Small intestine (tissue), 7 donors: ENCODE results near the gene TMEM143. TPM values are rescaled to one million over a fixed set of nuclear protein-coding genes. Genes with fewer than 3 reads are reported as not detected.
"Not testable (repeated sequence)": the region's sequence is repeated elsewhere in the genome, so short reads cannot be mapped to it uniquely, and the experiment has no call there.

ENCODE experiments used
- DNase-seq, 2 donors: peaks; one replicate each; pipeline versions ENCODE4 v3.0.0 to v3.0.0-alpha.2; 2013
- FAIRE-seq: peaks from 2 replicates; lab custom pipeline; 2012; peaks lifted over from hg19 to GRCh38; lab: Jason Lieb, UNC
- H3K27ac ChIP-seq, 3 donors: one replicate each; pipeline ENCODE4 v1.5.1; 2013; ENCODE audit warnings: low read length in 2 of 3, mild to moderate bottlenecking in 2 of 3, control low read depth in 1 of 3, inconsistent platforms in 1 of 3, low read depth in 1 of 3, moderate library complexity in 1 of 3
- H3K27me3 ChIP-seq, 3 donors: one replicate each; pipeline ENCODE4 v1.6.1; 2013; ENCODE audit warnings: low read length in 3 of 3, inconsistent platforms in 1 of 3; ENCODE audit not compliant: control insufficient read depth in 3 of 3, insufficient read depth in 3 of 3
- H3K36me3 ChIP-seq, 3 donors: one replicate each; pipeline ENCODE4 v1.6.1; 2013; ENCODE audit warnings: low read length in 3 of 3, inconsistent platforms in 1 of 3, low read depth in 1 of 3, mild to moderate bottlenecking in 1 of 3, moderate library complexity in 1 of 3; ENCODE audit not compliant: control insufficient read depth in 3 of 3, insufficient read depth in 2 of 3
- H3K4me1 ChIP-seq, 3 donors: one replicate each; pipeline ENCODE4 v1.6.1; 2013; ENCODE audit warnings: low read length in 2 of 3, inconsistent platforms in 1 of 3, low read depth in 1 of 3, mild to moderate bottlenecking in 1 of 3, moderate library complexity in 1 of 3; ENCODE audit not compliant: control insufficient read depth in 3 of 3, insufficient read depth in 2 of 3
- H3K4me3 ChIP-seq, 3 donors: one replicate each; pipeline ENCODE4 v1.5.1; 2013; ENCODE audit warnings: low read length in 3 of 3, control low read depth in 1 of 3, inconsistent platforms in 1 of 3, low read depth in 1 of 3, mild to moderate bottlenecking in 1 of 3, moderate library complexity in 1 of 3
- H3K9me3 ChIP-seq, 2 donors: one replicate each; pipeline ENCODE4 v1.6.1; 2013; ENCODE audit warnings: low read depth in 1 of 2, low read length in 1 of 2; ENCODE audit not compliant: control insufficient read depth in 2 of 2, insufficient read depth in 1 of 2
- WGBS, 3 donors: extraction: QIAGEN DNeasy Blood & Tissue Kit; methylation state at CpG; one replicate each; pipeline ENCODE4 v1.1.7; 2013; 5-methylcytosine and 5-hydroxymethylcytosine counted together
- polyA plus RNA-seq, 4 donors: library from polyadenylated mRNA; stranded (reverse) in 3 of 4; unstranded in 1 of 4; fragments of 200-250 nt in 3 of 4; fragments of 120-200 nt in 1 of 4; gene quantifications; one replicate each; pipeline versions ENCODE4 v1.2.1 to v1.2.3, GENCODE V29; 2013
- donor health status: healthy with polysubstance abuse.
- donor health status: control.
- donor health status: control.
- donor health status: Bipolar disorder and iron deficiency.
- donor health status: healthy.

TMEM143 gene
- polyA plus RNA-seq, 4 donors: 5.9 to 13.2 (median 10.6) TPM

- DNase-seq (no peak), FAIRE-seq (no peak)
- 3 to 5% (median 4%) methylated on average over 36 to 38 of the region's 38 CpGs for WGBS, 3 donors
- Histone ChIP-seq H3K27me3 (peaks cover 5 to 58% (median 22%) of the 10 kb centered on the region in 3 donors), H3K9me3 (no peaks in the 10 kb centered on the region), H3K4me3 (no peak overlapping the region), H3K27ac (no peak overlapping the region), H3K4me1 (peaks cover 0 to 28% (median 5%) of the 10 kb centered on the region in 3 donors), H3K36me3 (peaks cover 0 to under 1% (median 0%) of the 10 kb centered on the region in 3 donors)
These were observed 30.8 kb upstream of the TMEM143 start for GRCh38 chr19:48394331-48395169.

- 1 to 2% (median 1%) methylated on average over 33 to 40 of the region's 40 CpGs for WGBS, 3 donors
- H3K4me1 ChIP-seq: peaks cover 0 to 32% (median 8%) of the 10 kb centered on the region in 3 donors
- H3K9me3 ChIP-seq: no peaks in the 10 kb centered on the region
- H3K27me3 ChIP-seq: peaks cover 5 to 58% (median 22%) of the 10 kb centered on the region in 3 donors
- FAIRE-seq (no peak), DNase-seq (peak in 1 of 2 donors; percentile 47)
- H3K36me3 ChIP-seq: peaks cover 0 to 9% (median 0%) of the 10 kb centered on the region in 3 donors
- no peak within 1 kb of the TSS for H3K4me3 ChIP-seq
- H3K27ac ChIP-seq: no peak within 1 kb of the TSS
These were observed 30.0 kb upstream of the TMEM143 start, which contains the start of gene GRIN2D for GRCh38 chr19:48393559-48394330. GRIN2D (plus strand) TSS chr19:48393668; CDS start chr19:48398393, 4,725 bp downstream.

DNA sequence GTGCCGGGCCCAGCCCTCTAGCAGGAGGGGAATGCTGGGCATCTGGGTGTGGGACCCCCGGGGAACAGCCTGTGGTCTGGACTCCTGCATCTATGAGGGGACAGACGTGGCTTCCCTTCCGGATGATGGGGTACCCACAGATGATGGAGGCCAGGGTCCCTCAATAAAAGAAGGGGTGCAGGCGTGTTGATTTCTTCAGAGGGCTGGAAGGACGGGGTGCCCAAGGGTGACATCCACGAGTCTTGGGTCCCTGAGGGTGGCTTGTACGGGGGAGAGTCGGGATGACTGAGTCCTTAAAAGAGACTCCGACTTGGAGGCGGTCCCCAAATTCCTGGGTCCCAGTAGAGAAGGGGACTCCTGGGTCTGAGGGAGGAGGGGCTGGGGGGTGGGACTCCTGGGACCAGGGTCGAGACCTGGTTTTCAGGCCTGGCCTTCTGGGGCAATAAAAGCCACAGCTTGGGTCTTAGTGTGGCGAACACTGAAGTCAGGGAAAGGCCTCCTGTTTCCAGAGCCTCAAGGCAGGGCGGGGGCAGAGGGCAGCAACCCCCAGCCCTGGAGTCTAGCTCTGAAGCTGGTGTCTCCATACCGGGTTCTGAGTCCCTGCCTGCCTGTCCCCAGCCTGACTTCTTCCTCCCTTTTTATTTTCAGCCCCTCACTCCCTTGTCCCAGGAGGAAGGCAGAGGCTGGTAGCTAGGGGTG lies 29.3 kb upstream of the TMEM143 start:
- DNase-seq: no peak
- H3K4me1 ChIP-seq: peaks cover 0 to 31% (median 8%) of the 10 kb centered on the region in 3 donors
- WGBS, 3 donors: 72 to 81% (median 79%) methylated on average over 13 to 15 of the region's 15 CpGs
- H3K27me3 ChIP-seq: peaks cover 5 to 57% (median 22%) of the 10 kb centered on the region in 3 donors
- peaks cover 0 to 13% (median 0%) of the 10 kb centered on the region in 3 donors for H3K36me3 ChIP-seq
- H3K9me3 ChIP-seq: no peaks in the 10 kb centered on the region
- no peak for FAIRE-seq
- H3K27ac ChIP-seq: no peak overlapping the region
- no peak overlapping the region for H3K4me3 ChIP-seq

GRCh38 chr19:48392006-48392344 lies 28.2 kb upstream of the TMEM143 start:
- FAIRE-seq: not testable (repeated sequence)

GRCh38 chr19:48391100-48392005 lies 27.6 kb upstream of the TMEM143 start, which contains the start of gene KDELR1:
KDELR1 (minus strand) TSS chr19:48391551; CDS start chr19:48391358, 193 bp downstream.
- H3K36me3 ChIP-seq: peaks cover 0 to 26% (median 5%) of the 10 kb centered on the region in 3 donors
- H3K27me3 ChIP-seq: peaks cover 5 to 40% (median 22%) of the 10 kb centered on the region in 3 donors
- FAIRE-seq (no peak), DNase-seq (peak; percentile 82 to 89)
- peak within 1 kb of the TSS; percentile 81 to 88 (median 83) for H3K27ac ChIP-seq
- H3K4me3 ChIP-seq: peak within 1 kb of the TSS; percentile 76 to 96 (median 92)
- H3K9me3 ChIP-seq: no peaks in the 10 kb centered on the region
- H3K4me1 ChIP-seq: peaks cover 0 to 21% (median 6%) of the 10 kb centered on the region in 3 donors
- 2 to 4% (median 3%) methylated on average over 33 to 42 of the region's 42 CpGs for WGBS, 3 donors

More at GRCh38 chr19:48392006-48392344, 28.2 kb upstream of the TMEM143 start:
- H3K9me3 ChIP-seq, DNase-seq, H3K4me3 ChIP-seq, H3K27ac ChIP-seq: not testable (repeated sequence)
- Histone ChIP-seq H3K4me1 (peaks cover 0 to 25% (median 6%) of the 10 kb centered on the region in 3 donors), H3K27me3 (peaks cover 5 to 47% (median 22%) of the 10 kb centered on the region in 3 donors), H3K36me3 (peaks cover 0 to 20% (median 4%) of the 10 kb centered on the region in 3 donors)
- WGBS, 3 donors: 14 to 55% (median 50%) methylated on average over 1 of the region's 1 CpG

DNA sequence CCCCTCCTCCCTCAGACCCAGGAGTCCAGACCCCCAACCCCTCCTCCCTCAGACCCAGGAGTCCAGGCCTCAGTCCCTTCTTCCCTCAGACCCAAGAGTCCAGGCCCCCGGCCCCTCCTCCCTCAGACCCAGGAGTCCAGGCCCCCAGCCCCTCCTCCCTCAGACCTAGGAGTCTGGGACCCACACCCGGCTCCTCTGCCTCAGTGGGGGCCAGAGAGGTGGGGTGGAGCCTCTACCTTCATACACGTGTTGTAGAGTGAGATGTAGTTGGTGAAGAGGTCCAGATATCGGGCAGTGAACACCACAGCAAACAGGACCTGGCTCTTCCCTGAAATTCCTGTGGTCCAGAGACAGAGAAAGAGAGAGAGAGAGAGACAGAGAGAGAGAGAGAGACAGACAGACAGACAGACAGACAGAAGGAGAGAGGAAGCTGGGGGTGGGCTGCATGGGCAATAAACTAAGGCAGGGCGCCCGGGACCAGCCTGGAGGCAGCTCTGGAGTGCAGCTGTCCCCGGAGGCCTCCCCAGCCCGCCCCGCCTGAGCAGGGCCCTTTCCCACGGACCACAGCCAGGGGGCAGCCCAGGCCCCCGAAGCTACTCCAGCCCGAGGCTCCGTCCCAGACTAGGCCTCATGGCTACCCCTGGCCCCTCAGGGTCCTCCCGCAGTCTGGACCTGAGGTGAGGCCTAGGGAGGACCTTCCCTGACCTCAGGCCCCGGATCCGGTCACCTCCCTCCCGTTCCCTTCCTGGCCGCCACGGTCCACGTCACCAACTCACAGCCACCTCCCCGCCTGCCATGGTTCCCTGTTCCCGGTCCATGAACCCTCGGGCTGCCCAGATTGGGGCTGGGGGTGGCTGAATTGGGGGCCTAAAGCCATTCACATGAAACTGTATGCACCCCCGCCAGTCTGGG lies 26.7 kb upstream of the TMEM143 start:
- H3K9me3 ChIP-seq: no peaks in the 10 kb centered on the region
- FAIRE-seq: peak; percentile 84

More for the DNA sequence above, 26.7 kb upstream of the TMEM143 start:
- H3K4me3 ChIP-seq: peak overlapping the region; percentile 76 to 96 (median 92)
- WGBS, 3 donors: 1 to 5% (median 4%) methylated on average over 19 to 24 of the region's 24 CpGs
- peaks cover 0 to 12% (median 6%) of the 10 kb centered on the region in 3 donors for H3K4me1 ChIP-seq
- peaks cover 3 to 31% (median 14%) of the 10 kb centered on the region in 3 donors for H3K27me3 ChIP-seq
- H3K27ac ChIP-seq: peak overlapping the region; percentile 81 to 88 (median 83)
- peak; percentile 66 to 89 for DNase-seq
- H3K36me3 ChIP-seq: peaks cover 7 to 35% (median 8%) of the 10 kb centered on the region in 3 donors
